Stimulated activated memory B cell treated with anti-CD40 and anti-IgM and Interleukin-4, amounts not matched to agents 10 μg/mL and 1 μg/mL and 100 μg/mL, for 72 hours (primary cell): ENCODE results near the gene TEX19.
"Not testable (repeated sequence)": the region's sequence is repeated elsewhere in the genome, so short reads cannot be mapped to it uniquely, and the experiment has no call there.

Experiments used
- ATAC-seq: fragments of 150-1000 bp; cut with Tn5 transposase; 2 replicates; pipeline ENCODE4 v1.10.0; 2021
- H3K27ac Mint-ChIP-seq: one replicate; pipeline ENCODE4 v1.8.0; 2022; ENCODE audit warnings: mild to moderate bottlenecking, mixed read lengths
- H3K27me3 Mint-ChIP-seq: one replicate; pipeline ENCODE4 v1.8.0; 2022; ENCODE audit warnings: mixed read lengths
- H3K36me3 Mint-ChIP-seq: one replicate; pipeline ENCODE4 v1.8.0; 2022; ENCODE audit warnings: mixed read lengths
- H3K4me1 Mint-ChIP-seq: one replicate; pipeline ENCODE4 v1.8.0; 2022; ENCODE audit warnings: mixed read lengths
- H3K4me3 Mint-ChIP-seq: one replicate; pipeline ENCODE4 v1.8.0; 2022; ENCODE audit warnings: mild to moderate bottlenecking, moderate library complexity, mixed read lengths
- H3K9me3 Mint-ChIP-seq: one replicate; pipeline ENCODE4 v1.8.0; 2022; ENCODE audit warnings: mixed read lengths

TEX19 gene

DNA sequence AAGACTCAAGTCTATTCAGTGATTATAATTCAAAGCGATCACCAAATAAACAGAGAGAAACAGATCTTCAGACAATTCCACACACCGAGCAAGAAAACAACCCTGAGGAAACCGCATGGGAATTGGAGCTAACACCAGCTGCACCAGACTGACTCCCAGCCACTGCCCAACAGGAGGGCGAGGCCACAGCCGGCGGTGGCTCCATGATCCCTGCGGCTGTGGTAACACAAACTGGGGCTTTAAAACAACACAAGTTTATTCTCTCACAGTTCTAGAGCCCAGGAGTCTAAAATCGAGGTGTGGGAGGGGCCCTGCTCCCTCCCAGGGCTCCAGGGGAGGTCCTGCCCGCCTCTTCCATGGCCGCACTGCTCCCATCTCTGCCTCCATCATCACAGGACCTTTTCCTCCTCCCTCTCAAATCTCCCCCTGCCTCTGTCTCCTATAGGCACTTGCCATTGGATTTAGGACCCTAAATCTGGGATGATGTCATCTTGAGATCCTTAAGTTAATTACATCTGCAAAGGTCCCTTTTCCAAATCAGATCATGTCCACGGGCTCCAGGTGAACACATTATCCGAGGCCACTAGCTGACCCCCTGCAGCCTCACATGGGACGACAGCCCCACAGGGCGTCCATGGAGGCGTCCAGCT is 49.4 kb downstream of the TEX19 start:
- Mint-ChIP-seq H3K36me3 (peaks cover 67% of the 10 kb centered on the region), H3K4me1 (peaks cover 27% of the 10 kb centered on the region), H3K27ac (no peak overlapping the region), H3K27me3 (no peaks in the 10 kb centered on the region), H3K4me3 (no peak overlapping the region), H3K9me3 (no peaks in the 10 kb centered on the region)
- no peak for ATAC-seq

DNA sequence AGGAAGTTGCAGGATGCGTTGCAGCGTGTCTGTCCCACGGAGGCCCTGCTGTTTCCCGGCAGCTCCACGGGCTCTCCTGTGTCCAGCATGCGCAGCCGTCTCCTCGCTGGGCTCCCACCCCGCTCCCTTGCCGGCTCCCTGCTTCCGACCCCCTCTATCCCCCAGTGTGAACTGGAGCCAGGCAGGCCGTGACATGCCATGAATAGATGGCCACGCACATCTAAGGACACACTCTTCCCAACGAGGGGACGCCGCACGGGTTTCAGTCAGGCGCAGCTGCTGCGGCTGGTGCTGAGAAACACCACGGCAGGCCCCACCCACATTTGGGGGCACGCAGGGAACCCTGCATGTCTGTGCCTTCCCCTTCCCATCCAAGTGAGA is 49.9 kb downstream of the TEX19 start:
- peaks cover 65% of the 10 kb centered on the region for H3K36me3 Mint-ChIP-seq
- peaks cover 27% of the 10 kb centered on the region for H3K4me1 Mint-ChIP-seq
- no peaks in the 10 kb centered on the region for H3K9me3 Mint-ChIP-seq
- H3K27me3 Mint-ChIP-seq, result no peaks in the 10 kb centered on the region
- no peak for ATAC-seq
- no peak overlapping the region for H3K4me3 Mint-ChIP-seq
- H3K27ac Mint-ChIP-seq, result no peak overlapping the region

DNA sequence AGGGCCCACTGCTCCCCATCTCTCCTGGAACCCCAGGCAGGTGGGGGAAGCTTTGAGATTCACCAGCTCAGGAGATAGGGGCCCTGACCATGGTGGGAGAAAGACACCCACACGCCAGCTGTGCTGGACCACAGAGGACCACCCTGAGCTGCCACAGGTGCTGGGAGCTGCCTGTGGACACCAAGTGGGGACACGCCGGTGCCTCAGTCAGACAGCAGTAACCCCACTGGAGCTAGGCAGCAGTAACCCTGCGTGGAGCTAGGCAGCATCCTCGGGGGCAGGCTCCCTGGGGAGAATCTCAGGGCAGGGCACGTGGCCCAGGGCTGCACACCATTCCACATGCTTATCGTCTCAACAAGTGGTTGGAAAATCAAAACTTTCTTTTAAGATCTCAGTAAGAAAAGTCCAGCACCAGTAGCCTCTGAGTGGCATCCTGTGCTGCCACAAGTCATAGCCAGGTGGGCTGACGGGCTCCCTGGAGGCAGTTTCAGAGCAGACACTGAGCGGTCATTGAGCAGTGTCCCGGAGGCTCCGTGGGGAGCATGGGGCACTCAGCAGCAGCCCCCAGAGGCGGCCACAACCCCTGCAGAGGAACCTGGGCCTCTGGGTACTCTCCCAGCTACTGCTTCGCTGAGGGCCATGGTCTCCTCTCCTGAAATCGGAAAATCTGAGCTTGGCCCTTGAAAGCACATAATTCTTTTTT is 51.1 kb downstream of the TEX19 start:
- no peak overlapping the region for H3K27ac Mint-ChIP-seq
- H3K4me1 Mint-ChIP-seq, result peaks cover 39% of the 10 kb centered on the region
- ATAC-seq, result no peak
- no peaks in the 10 kb centered on the region for H3K27me3 Mint-ChIP-seq
- H3K9me3 Mint-ChIP-seq, result no peaks in the 10 kb centered on the region
- no peak overlapping the region for H3K4me3 Mint-ChIP-seq
- H3K36me3 Mint-ChIP-seq, result peaks cover 67% of the 10 kb centered on the region

DNA sequence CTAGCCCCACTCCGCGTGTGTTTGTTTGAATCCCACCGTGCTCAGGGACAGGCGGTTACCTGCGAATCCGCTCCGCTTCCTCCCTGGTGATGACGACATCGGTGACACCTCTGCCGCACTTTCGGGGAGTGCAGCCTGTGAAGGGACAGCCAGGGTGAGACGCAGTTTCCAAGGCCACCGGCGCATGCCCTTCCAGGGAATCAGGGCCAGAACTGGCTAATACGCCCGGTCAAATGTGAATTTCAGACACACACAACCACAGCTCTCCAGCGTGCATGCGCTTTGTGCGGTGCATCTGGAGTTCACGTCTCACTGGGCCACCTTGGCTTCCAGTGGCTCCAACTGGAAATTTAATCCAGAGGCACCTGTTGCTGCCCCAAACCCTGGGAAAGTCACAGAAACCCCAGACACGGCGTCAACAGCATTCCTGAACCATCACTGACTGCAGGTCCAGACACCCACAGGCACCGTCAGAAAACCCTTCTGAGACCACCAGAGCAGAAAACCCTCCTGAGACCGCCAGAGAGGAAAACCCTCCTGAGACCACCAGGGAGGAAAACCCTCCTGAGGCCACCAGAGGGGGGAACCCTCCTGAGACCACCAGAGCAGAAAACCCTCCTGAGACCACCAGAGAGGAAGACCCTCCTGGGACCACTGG is 52.5 kb downstream of the TEX19 start:
- no peak for ATAC-seq
- no peaks in the 10 kb centered on the region for H3K27me3 Mint-ChIP-seq
- H3K4me3 Mint-ChIP-seq, result no peak overlapping the region
- H3K4me1 Mint-ChIP-seq, result peaks cover 47% of the 10 kb centered on the region
- H3K9me3 Mint-ChIP-seq, result no peaks in the 10 kb centered on the region
- H3K36me3 Mint-ChIP-seq, result peaks cover 65% of the 10 kb centered on the region
- H3K27ac Mint-ChIP-seq, result no peak overlapping the region

DNA sequence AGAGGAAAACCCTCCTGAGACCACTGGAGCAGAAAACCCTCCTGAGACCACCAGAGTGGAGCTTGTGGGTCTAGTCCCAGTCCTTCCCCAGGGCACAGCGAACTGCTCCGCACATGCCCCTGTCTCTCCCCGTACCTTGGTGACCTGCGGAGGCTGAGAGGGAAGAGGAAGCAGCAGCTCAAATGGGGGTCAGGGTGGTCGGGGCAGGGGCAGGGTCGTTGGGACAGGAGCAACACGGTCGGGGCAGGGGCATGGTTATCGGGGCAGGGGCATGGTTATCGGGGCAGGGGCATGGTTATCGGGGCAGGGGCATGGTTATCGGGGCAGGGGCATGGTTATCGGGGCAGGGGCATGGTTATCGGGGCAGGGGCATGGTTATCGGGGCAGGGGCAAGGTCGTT is 53.0 kb downstream of the TEX19 start:
- ATAC-seq, H3K9me3 Mint-ChIP-seq, H3K4me3 Mint-ChIP-seq, H3K27ac Mint-ChIP-seq, H3K27me3 Mint-ChIP-seq: not testable (repeated sequence)
- H3K36me3 Mint-ChIP-seq, result peaks cover 65% of the 10 kb centered on the region
- peaks cover 47% of the 10 kb centered on the region for H3K4me1 Mint-ChIP-seq

DNA sequence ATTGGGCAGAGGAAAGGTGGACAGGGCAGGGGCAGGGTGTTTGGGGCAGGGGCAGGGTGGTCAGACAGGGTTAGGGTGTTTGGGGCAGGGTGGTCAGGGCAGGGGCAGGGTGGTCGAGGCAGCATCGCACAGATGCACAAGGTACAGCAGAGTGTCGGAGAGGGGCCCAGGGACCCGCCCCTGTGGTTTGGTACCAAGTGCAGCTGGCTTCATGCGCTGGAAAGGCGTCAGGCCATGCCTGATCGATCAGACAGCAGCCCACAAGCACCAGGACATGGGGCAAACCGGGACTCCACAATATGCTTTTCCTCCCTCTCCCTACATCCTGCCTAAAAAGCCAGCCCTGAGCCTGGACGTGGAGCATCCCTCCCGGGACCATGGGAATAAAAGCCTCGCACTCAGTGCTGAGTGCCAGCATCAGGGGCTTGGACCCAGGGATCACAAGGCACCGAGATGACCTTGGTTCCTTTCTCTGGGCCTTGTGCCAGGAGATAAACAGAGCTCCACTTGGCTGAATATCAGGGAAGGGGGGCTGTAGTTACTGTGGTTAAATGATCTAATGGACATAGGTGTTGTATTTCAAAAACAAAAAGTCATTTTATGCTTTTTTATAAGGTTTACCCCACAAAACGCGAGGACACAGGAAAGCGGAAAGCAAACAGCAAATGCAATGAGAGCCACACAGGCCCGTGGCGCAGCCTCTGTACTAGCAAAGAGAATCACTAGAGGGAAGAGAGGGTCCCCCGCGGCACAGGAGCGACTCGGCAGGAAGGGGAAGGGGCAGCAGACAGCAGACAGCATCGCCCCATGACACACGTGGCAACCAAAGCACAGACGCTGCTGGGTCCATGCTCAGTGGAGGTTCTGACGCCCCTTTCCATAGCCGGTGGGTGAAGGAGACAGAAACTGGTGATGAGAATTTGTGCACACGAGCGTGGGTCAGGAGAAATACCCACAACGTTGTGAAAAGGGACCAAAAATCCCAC is 53.8 kb downstream of the TEX19 start:
- no peaks in the 10 kb centered on the region for H3K9me3 Mint-ChIP-seq
- ATAC-seq, result no peak
- H3K27ac Mint-ChIP-seq, result no peak overlapping the region
- peaks cover 44% of the 10 kb centered on the region for H3K4me1 Mint-ChIP-seq
- no peak overlapping the region for H3K4me3 Mint-ChIP-seq
- H3K27me3 Mint-ChIP-seq, result no peaks in the 10 kb centered on the region
- peaks cover 57% of the 10 kb centered on the region for H3K36me3 Mint-ChIP-seq
